Measurements from ENCODE around the gene TRIO. TPM values are rescaled to one million over a fixed set of nuclear protein-coding genes. Genes with fewer than 3 reads are reported as not detected.
A peak's percentile ranks its signal among the peaks of the same experiment; 100 is the strongest.

TRIO gene
- polyA plus RNA-seq, 1 of the 3 experiments (the other 2 are of a cell fraction) = 229 TPM

GRCh38 chr5:14397717-14398116, 254.6 kb downstream of the TRIO start:
- Histone ChIP-seq H3K79me2 (ENCODE audit: insufficient read depth) (peaks cover 42% of the 10 kb centered on the region; the same call in 1 of the 2 replicates), H3F3A (replicated peaks; ENCODE audit: insufficient read depth) (peaks cover 61% of the 10 kb centered on the region), H4K20me1 (ENCODE audit: insufficient read depth) (no peaks in the 10 kb centered on the region), H3K4me2 (peak overlapping the region; percentile 14), H3K27me3 (ENCODE audit: insufficient read depth) (no peaks in the 10 kb centered on the region), H3K9me2 (no peaks in the 10 kb centered on the region), H2AFZ (ENCODE audit: low read depth) (no peak overlapping the region), H3K9me3 (no peaks in the 10 kb centered on the region), H3K27ac (ENCODE audit: low read depth in 2 of 2, low read length in 1 of 2) (peak overlapping the region; percentile 89 to 96), H3K4me3 (ENCODE audit: low read depth in 2 of 2, low read length in 1 of 2) (no peak overlapping the region), H3K4me1 (ENCODE audit: control insufficient read depth in 1 of 2, insufficient read depth in 2 of 2, low read depth in 1 of 2, low read length in 1 of 2) (peaks cover 53 to 55% of the 10 kb centered on the region in 2 experiments), H3K36me3 (replicated peaks in 1 of 2; ENCODE audit: control insufficient read depth in 1 of 2, insufficient read depth in 2 of 2, low read length in 1 of 2) (peaks cover 31 to 42% of the 10 kb centered on the region in 2 experiments), H3K9ac (no peak overlapping the region; the same call in 1 of the 2 replicates)
- TF ChIP-seq RXRA (IDR thresholded peaks at IDR 0.05; ENCODE audit: borderline replicate concordance, low read depth) (no peak; the same call in 1 of the 2 replicates), RCOR1 (IDR thresholded peaks at IDR 0.05; ENCODE audit: low read length) (no peak), USF1 (IDR thresholded peaks at IDR 0.05; ENCODE audit: borderline replicate concordance, low read depth) (no peak), PBX3 (IDR thresholded peaks at IDR 0.05) (peak; percentile 41; the same call in 1 of the 2 replicates), NFIC (IDR thresholded peaks at IDR 0.05; ENCODE audit: borderline replicate concordance) (peak; percentile 83), SIN3A (IDR thresholded peaks at IDR 0.05; ENCODE audit: borderline replicate concordance, low read depth, low read length) (no peak), NRF1 (IDR thresholded peaks at IDR 0.05; ENCODE audit: low read depth, low read length) (no peak), SMC3 (IDR thresholded peaks at IDR 0.05; ENCODE audit: low read depth, low read length) (no peak), FOXJ3 (CRISPR knock-in tag; IDR thresholded peaks at IDR 0.05) (no peak), FOSL2 (IDR thresholded peaks at IDR 0.05; ENCODE audit: borderline replicate concordance, low read depth) (peak; percentile 7; the same call in 1 of the 2 replicates), GATA2 (CRISPR knock-in tag; IDR thresholded peaks at IDR 0.05) (no peak), JUND (IDR thresholded peaks at IDR 0.05) (peak; percentile 29; the same call in 1 of the 2 replicates), YY1 (IDR thresholded peaks at IDR 0.05; ENCODE audit: low read depth) (peak; percentile 63; the same call in 1 of the 2 replicates), FOXM1 (IDR thresholded peaks at IDR 0.05; ENCODE audit: low read depth) (no peak), MXI1 (IDR thresholded peaks at IDR 0.05; ENCODE audit: low read depth, low read length) (no peak), CTCF (IDR thresholded peaks at IDR 0.05) (no peak), ELF1 (IDR thresholded peaks at IDR 0.05) (peak; percentile 45; the same call in 1 of the 2 replicates), REST (IDR thresholded peaks at IDR 0.05; ENCODE audit: low read depth, low read length) (no peak), MAX (IDR thresholded peaks at IDR 0.05; ENCODE audit: low read depth) (peak; percentile 80), EP300 (IDR thresholded peaks at IDR 0.05; ENCODE audit: borderline replicate concordance in 1 of 2, low read depth in 1 of 2, low read length in 1 of 2) (0 out of 4 replicates have a peak, but pooled peaks of 1 of the 2 experiments have one; percentile 43), GABPA (IDR thresholded peaks at IDR 0.05; ENCODE audit: low read depth) (0 out of 2 replicates have a peak, but pooled peaks have one; percentile 32), TCF12 (IDR thresholded peaks at IDR 0.05) (peak; percentile 81), RFX5 (IDR thresholded peaks at IDR 0.05; ENCODE audit: low read length) (no peak)
- WGBS (ENCODE audit: low lambda C conversion rate) = 56% methylated on average over 3 of the region's 3 CpGs
- POLR2A ChIA-PET = interaction anchor here (1.4 kb wide), 1 partner anchor 267 kb away, joined by 3 read pairs; the partner anchor contains the start of gene OTULIN
- CTCF ChIA-PET = interaction anchor here (0.6 to 8.2 kb wide), 11 partner anchors 10 to 289 kb away, joined by 3 to 100 read pairs (median 3); no protein-coding TSS in a partner anchor
- no peak for DNase-seq
